Neural cell (in vitro differentiated cells): ENCODE measurements around the gene SKIDA1. TPM values are rescaled to one million over a fixed set of nuclear protein-coding genes. Genes with fewer than 3 reads are reported as not detected.

Experiments
- H2AFZ ChIP-seq: fragments of 200-600, 300-800 bp; sonication (generic), shearing (Covaris generic); 2 replicates; pipeline ENCODE4 v1.6.0; 2014; ENCODE audit warnings: low read depth, mild to moderate bottlenecking, antibody characterized with exemption, low read length, moderate library complexity
- H3F3A ChIP-seq: fragments of 200-600 bp; shearing (Covaris generic); 2 replicates; pipeline ENCODE4 v1.6.1; 2016; ENCODE audit warnings: mild to moderate bottlenecking, moderate library complexity, mixed read lengths, antibody characterized with exemption, low read length; ENCODE audit not compliant: insufficient read depth, poor library complexity, severe bottlenecking
- H3K27ac ChIP-seq: fragments of 200-600, 300-800 bp; sonication (generic), shearing (Covaris generic); 2 replicates; pipeline ENCODE4 v1.5.1; 2014; ENCODE audit warnings: mild to moderate bottlenecking, low read length, moderate library complexity
- H3K27me3 ChIP-seq: fragments of 300-800, 200-600 bp; sonication (generic), shearing (Covaris generic); 2 replicates; pipeline ENCODE4 v1.6.0; 2014; ENCODE audit warnings: mild to moderate bottlenecking, low read depth, low read length, moderate library complexity; ENCODE audit not compliant: insufficient read depth
- H3K36me3 ChIP-seq: fragments of 300-800, 200-600 bp; sonication (generic), shearing (Covaris generic); 2 replicates; pipeline ENCODE4 v1.5.1; 2014; ENCODE audit warnings: mild to moderate bottlenecking, antibody characterized with exemption, low read length, moderate library complexity; ENCODE audit not compliant: insufficient read depth
- H3K4me2 ChIP-seq: fragments of 300-800, 200-600 bp; sonication (generic), shearing (Covaris generic); 2 replicates; pipeline ENCODE4 v1.6.0; 2014; ENCODE audit warnings: mild to moderate bottlenecking, low read length
- H3K4me3 ChIP-seq: fragments of 300-800, 200-600 bp; sonication (generic), shearing (Covaris generic); 2 replicates; pipeline ENCODE4 v1.5.1; 2014; ENCODE audit warnings: mild to moderate bottlenecking, low read length, moderate library complexity
- H3K79me2 ChIP-seq: fragments of 200-600 bp; shearing (Covaris generic); replicated peaks from 2 replicates; pipeline ENCODE4 v1.6.0; 2014; ENCODE audit warnings: mild to moderate bottlenecking, low read length, moderate library complexity; ENCODE audit not compliant: insufficient read depth
- H3K9ac ChIP-seq: fragments of 300-800, 200-600 bp; sonication (generic), shearing (Covaris generic); 2 replicates; pipeline ENCODE4 v1.6.1; 2016; ENCODE audit warnings: mild to moderate bottlenecking, low read length, mixed read lengths
- H3K9me2 ChIP-seq: fragments of 200-600 bp; shearing (Covaris generic); 2 replicates; pipeline ENCODE4 v1.6.1; 2016; ENCODE audit warnings: mild to moderate bottlenecking, low read length, mixed read lengths; ENCODE audit not compliant: insufficient read depth
- H3K9me3 ChIP-seq: fragments of 200-600, 300-800 bp; sonication (generic), shearing (Covaris generic); 2 replicates; pipeline ENCODE4 v1.6.1; 2016; ENCODE audit warnings: mild to moderate bottlenecking, mixed run types, low read length, moderate library complexity, mixed read lengths
- H4K20me1 ChIP-seq: fragments of 200-600 bp; shearing (Covaris generic); 2 replicates; pipeline ENCODE4 v1.6.1; 2016; ENCODE audit warnings: mild to moderate bottlenecking, mixed run types; ENCODE audit not compliant: insufficient read depth
- EP300 ChIP-seq: fragments of 450-650 bp; conservative IDR thresholded peaks from 2 replicates; pipeline ENCODE4 v1.6.1; 2014; ENCODE audit warnings: antibody characterized with exemption, mild to moderate bottlenecking, moderate library complexity; ENCODE audit not compliant: poor library complexity, severe bottlenecking
- EZH2 ChIP-seq: fragments of 200-600, 300-800 bp; shearing (Covaris generic), sonication (generic); IDR thresholded peaks from 2 replicates; pipeline ENCODE4 v1.6.1; 2014; ENCODE audit warnings: antibody characterized with exemption, low read length, borderline replicate concordance, mild to moderate bottlenecking; ENCODE audit not compliant: insufficient read depth, poor library complexity, severe bottlenecking
- MXI1 ChIP-seq: fragments of 450-650 bp; conservative IDR thresholded peaks from 2 replicates; pipeline ENCODE4 v1.6.1; 2014; ENCODE audit warnings: antibody characterized with exemption, mild to moderate bottlenecking; ENCODE audit not compliant: poor library complexity, severe bottlenecking
- POLR2AphosphoS5 ChIP-seq: IDR thresholded peaks from 2 replicates; pipeline ENCODE4 v1.6.1; 2012
- RAD21 ChIP-seq: fragments of 450-650 bp; conservative IDR thresholded peaks from 2 replicates; pipeline ENCODE4 v1.6.1; 2014; ENCODE audit warnings: antibody characterized with exemption, mild to moderate bottlenecking, moderate library complexity
- SMC3 ChIP-seq: fragments of 450-650 bp; conservative IDR thresholded peaks from 2 replicates; pipeline ENCODE4 v1.6.1; 2014; ENCODE audit warnings: antibody characterized with exemption, mild to moderate bottlenecking, moderate library complexity; ENCODE audit not compliant: poor library complexity
- TAF1 ChIP-seq: IDR thresholded peaks from 2 replicates; pipeline ENCODE4 v1.6.1; 2012; ENCODE audit warnings: low read depth
- polyA plus RNA-seq: library from polyadenylated mRNA; depleted of rRNA; stranded (reverse); fragments of >200 nt; gene quantifications from 2 replicates; pipeline ENCODE4 v1.2.3, GENCODE V29; 2014
- TF ChIP-seq, protein P1 (sequence below): IDR thresholded peaks from 2 replicates; pipeline ENCODE4 v1.6.1; 2012; ENCODE audit warnings: borderline replicate concordance
- TF ChIP-seq, protein P2 (sequence below): fragments of 450-650 bp; IDR thresholded peaks from 2 replicates; pipeline ENCODE4 v1.5.1; 2014; ENCODE audit warnings: antibody characterized with exemption, mild to moderate bottlenecking, moderate library complexity; ENCODE audit not compliant: poor library complexity, severe bottlenecking

SKIDA1 gene
- polyA plus RNA-seq, 1 donor from 2014 or later: 3.7 TPM

DNA sequence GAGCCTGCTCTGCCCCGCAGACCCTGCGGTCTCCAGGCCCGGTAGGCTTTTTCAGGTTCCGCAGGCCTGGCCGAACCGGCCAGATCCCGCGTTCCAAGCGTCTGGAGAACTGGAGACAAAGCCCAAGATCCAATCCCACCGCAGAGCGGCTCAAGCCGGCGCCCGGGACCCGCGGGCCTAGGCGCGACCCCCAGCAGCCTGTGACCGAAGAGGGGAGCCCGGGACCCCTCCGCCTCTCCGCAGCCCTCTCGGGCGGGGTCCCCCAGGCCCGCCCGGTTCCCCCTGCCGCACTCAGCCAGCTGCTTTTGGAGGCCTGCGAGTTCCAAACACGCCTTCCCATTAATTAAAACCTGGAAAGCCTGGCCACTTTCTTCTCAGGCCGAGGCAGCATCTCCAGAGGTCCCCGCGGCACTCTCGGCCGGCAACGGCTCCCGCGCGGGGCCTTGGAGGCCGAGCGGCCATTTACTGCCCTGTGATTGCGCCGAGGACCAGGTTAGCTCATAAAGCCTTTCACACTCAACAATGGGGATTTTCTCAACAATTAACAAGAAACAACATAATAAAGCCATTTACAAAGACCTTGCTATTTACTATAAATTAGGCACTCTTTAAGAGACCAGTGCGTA lies 16.7 kb downstream of the SKIDA1 start:
- H2AFZ ChIP-seq: no peak overlapping the region
- no peaks in the 10 kb centered on the region for H3K36me3 ChIP-seq
- H3K9me3 ChIP-seq: no peaks in the 10 kb centered on the region
- peaks cover 98% of the 10 kb centered on the region for H3K79me2 ChIP-seq
- peak overlapping the region; percentile 77 for H3K4me3 ChIP-seq
- H3K27me3 ChIP-seq: peaks cover 42% of the 10 kb centered on the region
- H3K4me2 ChIP-seq: peak overlapping the region; percentile 38
- no peak for TF ChIP-seq EP300
- TF ChIP-seq MXI1: no peak
- TF ChIP-seq SMC3: no peak
- TF ChIP-seq EZH2: no peak
- TF ChIP-seq, protein P1, sequence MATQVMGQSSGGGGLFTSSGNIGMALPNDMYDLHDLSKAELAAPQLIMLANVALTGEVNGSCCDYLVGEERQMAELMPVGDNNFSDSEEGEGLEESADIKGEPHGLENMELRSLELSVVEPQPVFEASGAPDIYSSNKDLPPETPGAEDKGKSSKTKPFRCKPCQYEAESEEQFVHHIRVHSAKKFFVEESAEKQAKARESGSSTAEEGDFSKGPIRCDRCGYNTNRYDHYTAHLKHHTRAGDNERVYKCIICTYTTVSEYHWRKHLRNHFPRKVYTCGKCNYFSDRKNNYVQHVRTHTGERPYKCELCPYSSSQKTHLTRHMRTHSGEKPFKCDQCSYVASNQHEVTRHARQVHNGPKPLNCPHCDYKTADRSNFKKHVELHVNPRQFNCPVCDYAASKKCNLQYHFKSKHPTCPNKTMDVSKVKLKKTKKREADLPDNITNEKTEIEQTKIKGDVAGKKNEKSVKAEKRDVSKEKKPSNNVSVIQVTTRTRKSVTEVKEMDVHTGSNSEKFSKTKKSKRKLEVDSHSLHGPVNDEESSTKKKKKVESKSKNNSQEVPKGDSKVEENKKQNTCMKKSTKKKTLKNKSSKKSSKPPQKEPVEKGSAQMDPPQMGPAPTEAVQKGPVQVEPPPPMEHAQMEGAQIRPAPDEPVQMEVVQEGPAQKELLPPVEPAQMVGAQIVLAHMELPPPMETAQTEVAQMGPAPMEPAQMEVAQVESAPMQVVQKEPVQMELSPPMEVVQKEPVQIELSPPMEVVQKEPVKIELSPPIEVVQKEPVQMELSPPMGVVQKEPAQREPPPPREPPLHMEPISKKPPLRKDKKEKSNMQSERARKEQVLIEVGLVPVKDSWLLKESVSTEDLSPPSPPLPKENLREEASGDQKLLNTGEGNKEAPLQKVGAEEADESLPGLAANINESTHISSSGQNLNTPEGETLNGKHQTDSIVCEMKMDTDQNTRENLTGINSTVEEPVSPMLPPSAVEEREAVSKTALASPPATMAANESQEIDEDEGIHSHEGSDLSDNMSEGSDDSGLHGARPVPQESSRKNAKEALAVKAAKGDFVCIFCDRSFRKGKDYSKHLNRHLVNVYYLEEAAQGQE: no peak
- no peak for TF ChIP-seq POLR2AphosphoS5
- no peak for TF ChIP-seq TAF1
- TF ChIP-seq, protein P2, sequence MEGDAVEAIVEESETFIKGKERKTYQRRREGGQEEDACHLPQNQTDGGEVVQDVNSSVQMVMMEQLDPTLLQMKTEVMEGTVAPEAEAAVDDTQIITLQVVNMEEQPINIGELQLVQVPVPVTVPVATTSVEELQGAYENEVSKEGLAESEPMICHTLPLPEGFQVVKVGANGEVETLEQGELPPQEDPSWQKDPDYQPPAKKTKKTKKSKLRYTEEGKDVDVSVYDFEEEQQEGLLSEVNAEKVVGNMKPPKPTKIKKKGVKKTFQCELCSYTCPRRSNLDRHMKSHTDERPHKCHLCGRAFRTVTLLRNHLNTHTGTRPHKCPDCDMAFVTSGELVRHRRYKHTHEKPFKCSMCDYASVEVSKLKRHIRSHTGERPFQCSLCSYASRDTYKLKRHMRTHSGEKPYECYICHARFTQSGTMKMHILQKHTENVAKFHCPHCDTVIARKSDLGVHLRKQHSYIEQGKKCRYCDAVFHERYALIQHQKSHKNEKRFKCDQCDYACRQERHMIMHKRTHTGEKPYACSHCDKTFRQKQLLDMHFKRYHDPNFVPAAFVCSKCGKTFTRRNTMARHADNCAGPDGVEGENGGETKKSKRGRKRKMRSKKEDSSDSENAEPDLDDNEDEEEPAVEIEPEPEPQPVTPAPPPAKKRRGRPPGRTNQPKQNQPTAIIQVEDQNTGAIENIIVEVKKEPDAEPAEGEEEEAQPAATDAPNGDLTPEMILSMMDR: no peak
- no peak for TF ChIP-seq RAD21
- H3K9me2 ChIP-seq: no peaks in the 10 kb centered on the region
- H3F3A ChIP-seq: no peaks in the 10 kb centered on the region
- peak overlapping the region; percentile 67 for H3K9ac ChIP-seq
- no peaks in the 10 kb centered on the region for H4K20me1 ChIP-seq
- peak overlapping the region; percentile 8 for H3K27ac ChIP-seq

DNA sequence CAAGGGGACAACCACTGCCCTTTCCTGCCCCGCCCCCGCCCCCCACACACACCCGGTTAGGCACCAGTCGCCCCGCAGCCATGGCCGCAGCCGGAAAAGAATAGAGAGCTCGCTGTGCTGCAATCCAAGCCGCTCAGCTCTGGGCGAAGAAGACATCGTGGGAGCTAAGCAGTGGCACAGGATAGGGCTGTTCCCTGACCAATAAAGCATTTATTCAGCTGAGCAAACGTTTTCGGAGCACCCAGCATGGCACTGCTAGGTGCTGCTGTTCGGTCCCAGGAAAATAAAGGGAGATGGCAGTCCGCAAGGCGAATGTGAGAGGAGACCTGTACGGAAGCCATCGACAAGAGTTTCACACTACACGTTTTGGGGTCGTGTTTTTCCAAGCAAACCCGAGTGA lies 18.3 kb downstream of the SKIDA1 start:
- H2AFZ ChIP-seq: no peak overlapping the region
- H3K4me2 ChIP-seq: no peak overlapping the region
- H3K27ac ChIP-seq: no peak overlapping the region
- H3K27me3 ChIP-seq: peaks cover 46% of the 10 kb centered on the region
- no peaks in the 10 kb centered on the region for H3K9me2 ChIP-seq
- peak overlapping the region; percentile 77 for H3K4me3 ChIP-seq
- no peaks in the 10 kb centered on the region for H4K20me1 ChIP-seq
- TF ChIP-seq RAD21 (no peak), POLR2AphosphoS5 (no peak), TAF1 (no peak), MXI1 (peak; percentile 18), EP300 (no peak)
- TF ChIP-seq, protein P2: no peak
- H3F3A ChIP-seq: no peaks in the 10 kb centered on the region
- no peak overlapping the region for H3K9ac ChIP-seq
- no peaks in the 10 kb centered on the region for H3K9me3 ChIP-seq
- peaks cover 87% of the 10 kb centered on the region for H3K79me2 ChIP-seq
- no peaks in the 10 kb centered on the region for H3K36me3 ChIP-seq
